ENCODE measurements around the gene LPAR1. TPM values are rescaled to one million over a fixed set of nuclear protein-coding genes. Genes with fewer than 3 reads are reported as not detected.

LPAR1 gene
- total and polyA plus RNA-seq, 9 of the 15 experiments (the other 6 are each of a cell fraction or from before 2014, with no cell fraction given): 0.13 TPM; not detected in 8

DNA sequence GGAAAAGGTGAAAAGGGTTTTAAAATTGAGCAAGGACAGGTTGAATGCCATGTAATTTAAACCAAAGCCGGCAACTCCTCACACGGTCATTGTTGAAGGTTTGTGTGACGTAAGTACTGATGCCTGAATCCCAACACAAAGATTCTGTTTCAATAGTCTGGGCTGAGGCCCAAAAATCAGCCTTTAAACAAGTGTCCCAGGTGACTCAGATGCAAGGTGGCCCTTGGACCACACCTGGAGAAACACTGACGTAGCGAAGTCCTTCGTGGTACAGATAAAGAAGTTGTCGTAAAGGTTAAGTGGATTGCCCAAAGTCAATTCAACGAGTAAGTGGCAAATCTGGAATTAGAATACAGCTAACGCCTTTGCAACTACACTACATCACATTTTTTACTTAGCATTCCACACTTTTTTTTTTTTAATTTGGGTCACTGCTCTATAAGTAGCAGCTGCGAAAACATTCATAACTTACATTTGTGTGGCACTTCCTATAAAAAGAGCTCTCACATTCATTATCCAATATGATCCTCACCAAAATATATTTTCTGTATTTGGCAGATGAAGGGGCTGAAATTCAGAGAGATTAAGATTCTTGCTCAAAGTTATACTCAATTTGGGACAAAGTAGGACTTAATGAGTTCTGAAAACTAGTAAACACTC, 111.3 kb downstream of the LPAR1 start:
- no peak overlapping the region for H3K9ac ChIP-seq (ENCODE audit: insufficient read depth in 1 of 2, low read depth in 2 of 2, low read length in 2 of 2)
- no peak overlapping the region for H3K4me3 ChIP-seq
- no peaks in the 10 kb centered on the region for H3K9me1 ChIP-seq (ENCODE audit: control insufficient read depth, insufficient read depth, low read length)
- ATAC-seq: no peak
- H3K27me3 ChIP-seq (ENCODE audit: control insufficient read depth in 2 of 2, insufficient read depth in 2 of 2, low read length in 2 of 2): no peaks in the 10 kb centered on the region
- no peaks in the 10 kb centered on the region for H3K4me1 ChIP-seq (replicated peaks in 1 of 2; ENCODE audit: control insufficient read depth in 2 of 2, insufficient read depth in 2 of 2, low read length in 2 of 2)
- intact Hi-C loops (cut with micrococcal nuclease): no loop called here
- no peak for FAIRE-seq
- BruUV-seq (replicated peaks): no TSS peak
- ChIA-PET CTCF (ENCODE audit: low intra/inter-chr PET ratio) (no interaction called here), POLR2A (no interaction called here)
- H3K9me3 ChIP-seq (replicated peaks; ENCODE audit: control insufficient read depth, insufficient read depth, low read depth, low read length): no peaks in the 10 kb centered on the region
- no peak for DNase-seq (ENCODE audit: extremely low read depth in 1 of 4, low spot score in 3 of 4)
- H3K79me2 ChIP-seq (ENCODE audit: control insufficient read depth, insufficient read depth, low read length): no peaks in the 10 kb centered on the region
- H3K4me2 ChIP-seq (ENCODE audit: insufficient read depth, low read length): no peak overlapping the region
- H4K20me1 ChIP-seq (replicated peaks; ENCODE audit: control insufficient read depth, insufficient read depth, low read length): no peaks in the 10 kb centered on the region
- 3% methylated on average over 10 of the region's 10 CpGs for WGBS (ENCODE audit: insufficient coverage, low coverage, missing lambda C conversion rate)
- no peaks in the 10 kb centered on the region for H3K36me3 ChIP-seq (ENCODE audit: control insufficient read depth, insufficient read depth, low read length)
- in situ Hi-C loops (cut with MboI): no loop called here
- no peak overlapping the region for H3K27ac ChIP-seq (ENCODE audit: extremely low read depth, low read depth, low read length)
- no peak overlapping the region for H2AFZ ChIP-seq (ENCODE audit: low read depth, low read length)
- no peak for TF ChIP-seq HNRNPH1 (optimal IDR thresholded peaks at IDR 0.05; ENCODE audit: low read depth, low read length)
- TF ChIP-seq, protein P1, sequence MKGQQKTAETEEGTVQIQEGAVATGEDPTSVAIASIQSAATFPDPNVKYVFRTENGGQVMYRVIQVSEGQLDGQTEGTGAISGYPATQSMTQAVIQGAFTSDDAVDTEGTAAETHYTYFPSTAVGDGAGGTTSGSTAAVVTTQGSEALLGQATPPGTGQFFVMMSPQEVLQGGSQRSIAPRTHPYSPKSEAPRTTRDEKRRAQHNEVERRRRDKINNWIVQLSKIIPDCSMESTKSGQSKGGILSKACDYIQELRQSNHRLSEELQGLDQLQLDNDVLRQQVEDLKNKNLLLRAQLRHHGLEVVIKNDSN (CRISPR knock-in tag; IDR thresholded peaks at IDR 0.05): no peak
- TF ChIP-seq U2AF2 (optimal IDR thresholded peaks at IDR 0.05; ENCODE audit: low read depth, low read length): no peak
- TF ChIP-seq SNRNP70 (optimal IDR thresholded peaks at IDR 0.05; ENCODE audit: low read depth, low read length): no peak
- TF ChIP-seq, protein P2, sequence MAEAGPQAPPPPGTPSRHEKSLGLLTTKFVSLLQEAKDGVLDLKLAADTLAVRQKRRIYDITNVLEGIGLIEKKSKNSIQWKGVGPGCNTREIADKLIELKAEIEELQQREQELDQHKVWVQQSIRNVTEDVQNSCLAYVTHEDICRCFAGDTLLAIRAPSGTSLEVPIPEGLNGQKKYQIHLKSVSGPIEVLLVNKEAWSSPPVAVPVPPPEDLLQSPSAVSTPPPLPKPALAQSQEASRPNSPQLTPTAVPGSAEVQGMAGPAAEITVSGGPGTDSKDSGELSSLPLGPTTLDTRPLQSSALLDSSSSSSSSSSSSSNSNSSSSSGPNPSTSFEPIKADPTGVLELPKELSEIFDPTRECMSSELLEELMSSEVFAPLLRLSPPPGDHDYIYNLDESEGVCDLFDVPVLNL (CRISPR knock-in tag; IDR thresholded peaks at IDR 0.05; ENCODE audit: low read depth): no peak
- no peak for TF ChIP-seq NR1H2 (CRISPR knock-in tag; IDR thresholded peaks at IDR 0.05)
- TF ChIP-seq, protein P3, sequence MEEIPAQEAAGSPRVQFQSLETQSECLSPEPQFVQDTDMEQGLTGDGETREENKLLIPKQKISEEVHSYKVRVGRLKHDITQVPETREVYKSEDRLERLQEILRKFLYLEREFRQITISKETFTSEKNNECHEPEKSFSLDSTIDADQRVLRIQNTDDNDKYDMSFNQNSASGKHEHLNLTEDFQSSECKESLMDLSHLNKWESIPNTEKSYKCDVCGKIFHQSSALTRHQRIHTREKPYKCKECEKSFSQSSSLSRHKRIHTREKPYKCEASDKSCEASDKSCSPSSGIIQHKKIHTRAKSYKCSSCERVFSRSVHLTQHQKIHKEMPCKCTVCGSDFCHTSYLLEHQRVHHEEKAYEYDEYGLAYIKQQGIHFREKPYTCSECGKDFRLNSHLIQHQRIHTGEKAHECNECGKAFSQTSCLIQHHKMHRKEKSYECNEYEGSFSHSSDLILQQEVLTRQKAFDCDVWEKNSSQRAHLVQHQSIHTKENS (CRISPR knock-in tag; IDR thresholded peaks at IDR 0.05): no peak
- TF ChIP-seq, protein P4, sequence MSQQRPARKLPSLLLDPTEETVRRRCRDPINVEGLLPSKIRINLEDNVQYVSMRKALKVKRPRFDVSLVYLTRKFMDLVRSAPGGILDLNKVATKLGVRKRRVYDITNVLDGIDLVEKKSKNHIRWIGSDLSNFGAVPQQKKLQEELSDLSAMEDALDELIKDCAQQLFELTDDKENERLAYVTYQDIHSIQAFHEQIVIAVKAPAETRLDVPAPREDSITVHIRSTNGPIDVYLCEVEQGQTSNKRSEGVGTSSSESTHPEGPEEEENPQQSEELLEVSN (IDR thresholded peaks at IDR 0.05; ENCODE audit: borderline replicate concordance in 1 of 2, extremely low read depth in 1 of 2, insufficient read depth in 1 of 2, insufficient read length in 1 of 2, low read depth in 1 of 2, low read length in 1 of 2, poor library complexity in 1 of 2, severe bottlenecking in 1 of 2): no peak
- no peak for TF ChIP-seq KDM1A (IDR thresholded peaks at IDR 0.05)
- no peak for TF ChIP-seq KAT2B (IDR thresholded peaks at IDR 0.05; ENCODE audit: low read depth, low read length)
- TF ChIP-seq, protein P5, sequence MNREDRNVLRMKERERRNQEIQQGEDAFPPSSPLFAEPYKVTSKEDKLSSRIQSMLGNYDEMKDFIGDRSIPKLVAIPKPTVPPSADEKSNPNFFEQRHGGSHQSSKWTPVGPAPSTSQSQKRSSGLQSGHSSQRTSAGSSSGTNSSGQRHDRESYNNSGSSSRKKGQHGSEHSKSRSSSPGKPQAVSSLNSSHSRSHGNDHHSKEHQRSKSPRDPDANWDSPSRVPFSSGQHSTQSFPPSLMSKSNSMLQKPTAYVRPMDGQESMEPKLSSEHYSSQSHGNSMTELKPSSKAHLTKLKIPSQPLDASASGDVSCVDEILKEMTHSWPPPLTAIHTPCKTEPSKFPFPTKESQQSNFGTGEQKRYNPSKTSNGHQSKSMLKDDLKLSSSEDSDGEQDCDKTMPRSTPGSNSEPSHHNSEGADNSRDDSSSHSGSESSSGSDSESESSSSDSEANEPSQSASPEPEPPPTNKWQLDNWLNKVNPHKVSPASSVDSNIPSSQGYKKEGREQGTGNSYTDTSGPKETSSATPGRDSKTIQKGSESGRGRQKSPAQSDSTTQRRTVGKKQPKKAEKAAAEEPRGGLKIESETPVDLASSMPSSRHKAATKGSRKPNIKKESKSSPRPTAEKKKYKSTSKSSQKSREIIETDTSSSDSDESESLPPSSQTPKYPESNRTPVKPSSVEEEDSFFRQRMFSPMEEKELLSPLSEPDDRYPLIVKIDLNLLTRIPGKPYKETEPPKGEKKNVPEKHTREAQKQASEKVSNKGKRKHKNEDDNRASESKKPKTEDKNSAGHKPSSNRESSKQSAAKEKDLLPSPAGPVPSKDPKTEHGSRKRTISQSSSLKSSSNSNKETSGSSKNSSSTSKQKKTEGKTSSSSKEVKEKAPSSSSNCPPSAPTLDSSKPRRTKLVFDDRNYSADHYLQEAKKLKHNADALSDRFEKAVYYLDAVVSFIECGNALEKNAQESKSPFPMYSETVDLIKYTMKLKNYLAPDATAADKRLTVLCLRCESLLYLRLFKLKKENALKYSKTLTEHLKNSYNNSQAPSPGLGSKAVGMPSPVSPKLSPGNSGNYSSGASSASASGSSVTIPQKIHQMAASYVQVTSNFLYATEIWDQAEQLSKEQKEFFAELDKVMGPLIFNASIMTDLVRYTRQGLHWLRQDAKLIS (CRISPR knock-in tag; IDR thresholded peaks at IDR 0.05): no peak

All from K562 (cell line).